Measurements from ENCODE around the gene LDHD. TPM values are rescaled to one million over a fixed set of nuclear protein-coding genes. Genes with fewer than 3 reads are reported as not detected.

Gene LDHD
- total and polyA plus RNA-seq, 9 of the 15 experiments (the other 6 are each of a cell fraction or from before 2014, with no cell fraction given), result 0.19 to 0.86 (median 0.54) TPM; not detected in 3

- no peak overlapping the region for H2AFZ ChIP-seq (ENCODE audit: low read depth, low read length)
- H4K20me1 ChIP-seq (replicated peaks; ENCODE audit: control insufficient read depth, insufficient read depth, low read length), result no peaks in the 10 kb centered on the region; the same call in 1 of the 2 replicates
- no TSS peak for BruUV-seq (replicated peaks)
- peak; percentile 67 for ATAC-seq
- H3K27me3 ChIP-seq (ENCODE audit: control insufficient read depth in 2 of 2, insufficient read depth in 2 of 2, low read length in 2 of 2), result no peaks in the 10 kb centered on the region
- H3K9me3 ChIP-seq (replicated peaks; ENCODE audit: control insufficient read depth, insufficient read depth, low read depth, low read length), result no peaks in the 10 kb centered on the region
- no peak overlapping the region for H3K4me3 ChIP-seq
- no peak overlapping the region for H3K27ac ChIP-seq (ENCODE audit: extremely low read depth, low read depth, low read length)
- DNase-seq (ENCODE audit: extremely low read depth in 1 of 4, low spot score in 3 of 4), result no peak
- ChIA-PET POLR2A (interaction anchor here (0.7 to 1.1 kb wide), 2 partner anchors 11 to 67 kb away, joined by 3 read pairs; no protein-coding TSS in a partner anchor), CTCF (ENCODE audit: low intra/inter-chr PET ratio) (no interaction called here)
- intact Hi-C loops (cut with micrococcal nuclease), result no loop called here
- no peaks in the 10 kb centered on the region for H3K9me1 ChIP-seq (ENCODE audit: control insufficient read depth, insufficient read depth, low read length)
- FAIRE-seq, result no peak
- WGBS (ENCODE audit: insufficient coverage, low coverage, missing lambda C conversion rate), result 66% methylated on average over 13 of the region's 16 CpGs
- in situ Hi-C loops (cut with MboI), result no loop called here
- peaks cover 24% of the 10 kb centered on the region; the same call in 2 of the 3 replicates for H3K36me3 ChIP-seq (ENCODE audit: control insufficient read depth, insufficient read depth, low read length)
- peak overlapping the region in 1 of 2 experiments; percentile 62; a peak in 2 of 4 replicates for H3K9ac ChIP-seq (ENCODE audit: insufficient read depth in 1 of 2, low read depth in 2 of 2, low read length in 2 of 2)
- H3K79me2 ChIP-seq (ENCODE audit: control insufficient read depth, insufficient read depth, low read length), result no peaks in the 10 kb centered on the region; the same call in 1 of the 3 replicates
- peaks cover 12 to 15% of the 10 kb centered on the region in 2 experiments for H3K4me1 ChIP-seq (replicated peaks in 1 of 2; ENCODE audit: control insufficient read depth in 2 of 2, insufficient read depth in 2 of 2, low read length in 2 of 2)
- no peak overlapping the region for H3K4me2 ChIP-seq (ENCODE audit: insufficient read depth, low read length)
- TF ChIP-seq RAD21 (CRISPR knock-in tag; conservative IDR thresholded peaks at IDR 0.05 in 1 of 2, IDR thresholded peaks at IDR 0.05 in 1 of 2) (peak in 1 of 2 experiments; percentile 16; a peak in 1 of 4 replicates), E2F1 (CRISPR knock-in tag; IDR thresholded peaks at IDR 0.05) (no peak), MYC (IDR thresholded peaks at IDR 0.05; ENCODE audit: low read depth, low read length) (no peak), MYC (CRISPR knock-in tag; IDR thresholded peaks at IDR 0.05; ENCODE audit: borderline replicate concordance, low read depth) (no peak), GTF2B (IDR thresholded peaks at IDR 0.05; ENCODE audit: extremely low read depth, insufficient read length) (no peak), POLR3A (IDR thresholded peaks at IDR 0.05; ENCODE audit: borderline replicate concordance, extremely low read depth, insufficient read depth, insufficient read length) (no peak), ATF2 (CRISPR knock-in tag; IDR thresholded peaks at IDR 0.05) (no peak), SMAD2 (IDR thresholded peaks at IDR 0.05; ENCODE audit: low read depth, low read length) (no peak), BDP1 (IDR thresholded peaks at IDR 0.05; ENCODE audit: insufficient read depth, insufficient read length) (no peak), PCBP2 (IDR thresholded peaks at IDR 0.05; ENCODE audit: low read depth, low read length, poor library complexity, severe bottlenecking) (no peak), PHF20 (IDR thresholded peaks at IDR 0.05; ENCODE audit: partially characterized antibody) (no peak), ZNF165 (CRISPR knock-in tag; IDR thresholded peaks at IDR 0.05; ENCODE audit: borderline replicate concordance) (no peak), ZNF518B (CRISPR knock-in tag; IDR thresholded peaks at IDR 0.05) (no peak)
Measured at GRCh38 chr16:75099738-75100602, 16.6 kb downstream of the LDHD start.
